Fibroblast of skin of scalp (primary cell): ENCODE measurements around the gene NGFR.

ENCODE experiments used
- DNase-seq: peaks from one replicate; pipeline ENCODE4 v3.0.0-alpha.2; 2013

Gene NGFR

GRCh38 chr17:49518346-49519078 lies 23.4 kb downstream of the NGFR start:
- no peak for DNase-seq

- no peak for DNase-seq
Measured at GRCh38 chr17:49519781-49520180, 24.7 kb downstream of the NGFR start.

GRCh38 chr17:49520386-49521087 lies 25.4 kb downstream of the NGFR start:
- DNase-seq, result no peak

- DNase-seq, result no peak
Measured at GRCh38 chr17:49521088-49521450, 26.0 kb downstream of the NGFR start.

GRCh38 chr17:49521471-49522356 lies 26.6 kb downstream of the NGFR start:
- DNase-seq, result no peak

- DNase-seq, result no peak
Measured at GRCh38 chr17:49522357-49522890, 27.3 kb downstream of the NGFR start.

GRCh38 chr17:49523196-49523595 lies 28.1 kb downstream of the NGFR start:
- DNase-seq, result no peak

GRCh38 chr17:49523706-49524472 lies 28.8 kb downstream of the NGFR start:
- DNase-seq, result no peak

GRCh38 chr17:49524473-49525359 lies 29.6 kb downstream of the NGFR start:
- no peak for DNase-seq

GRCh38 chr17:49525831-49526741 lies 31.0 kb downstream of the NGFR start:
- DNase-seq, result no peak

GRCh38 chr17:49527927-49528651 lies 33.0 kb downstream of the NGFR start:
- DNase-seq, result no peak

- no peak for DNase-seq
Measured at GRCh38 chr17:49528966-49529365, 33.9 kb downstream of the NGFR start.

- DNase-seq, result no peak
Measured at GRCh38 chr17:49530118-49530517, 35.0 kb downstream of the NGFR start.

- no peak for DNase-seq
Measured at GRCh38 chr17:49543860-49544259, 48.8 kb downstream of the NGFR start.

- DNase-seq, result no peak
Measured at GRCh38 chr17:49545007-49545660, 50.0 kb downstream of the NGFR start.

GRCh38 chr17:49545806-49546545 lies 50.9 kb downstream of the NGFR start:
- DNase-seq, result no peak

- no peak for DNase-seq
Measured at GRCh38 chr17:49546546-49547535, 51.7 kb downstream of the NGFR start.
